Measurements from ENCODE around the gene ASGR2.

ASGR2 gene

DNA sequence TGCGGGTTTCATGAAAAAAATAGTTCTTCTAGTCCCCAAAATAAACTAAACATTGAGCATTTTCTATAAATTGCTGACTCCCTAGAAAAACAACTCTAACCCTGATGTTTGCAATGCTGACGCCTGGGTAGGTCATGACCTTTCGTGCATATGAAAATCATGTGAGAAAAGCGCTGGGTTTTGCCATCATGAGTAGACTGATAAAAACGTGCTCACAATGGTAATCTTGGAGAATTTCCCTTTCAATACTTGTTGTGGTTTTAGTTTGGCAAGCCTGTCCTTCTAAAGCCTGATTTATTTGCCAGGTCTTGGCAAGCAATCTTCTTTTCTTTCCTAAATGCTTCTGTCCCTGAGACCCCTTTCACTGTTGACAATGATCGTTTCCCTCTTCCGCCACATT, 30.5 kb downstream of the ASGR2 start:
- TF ChIP-seq, protein P1, sequence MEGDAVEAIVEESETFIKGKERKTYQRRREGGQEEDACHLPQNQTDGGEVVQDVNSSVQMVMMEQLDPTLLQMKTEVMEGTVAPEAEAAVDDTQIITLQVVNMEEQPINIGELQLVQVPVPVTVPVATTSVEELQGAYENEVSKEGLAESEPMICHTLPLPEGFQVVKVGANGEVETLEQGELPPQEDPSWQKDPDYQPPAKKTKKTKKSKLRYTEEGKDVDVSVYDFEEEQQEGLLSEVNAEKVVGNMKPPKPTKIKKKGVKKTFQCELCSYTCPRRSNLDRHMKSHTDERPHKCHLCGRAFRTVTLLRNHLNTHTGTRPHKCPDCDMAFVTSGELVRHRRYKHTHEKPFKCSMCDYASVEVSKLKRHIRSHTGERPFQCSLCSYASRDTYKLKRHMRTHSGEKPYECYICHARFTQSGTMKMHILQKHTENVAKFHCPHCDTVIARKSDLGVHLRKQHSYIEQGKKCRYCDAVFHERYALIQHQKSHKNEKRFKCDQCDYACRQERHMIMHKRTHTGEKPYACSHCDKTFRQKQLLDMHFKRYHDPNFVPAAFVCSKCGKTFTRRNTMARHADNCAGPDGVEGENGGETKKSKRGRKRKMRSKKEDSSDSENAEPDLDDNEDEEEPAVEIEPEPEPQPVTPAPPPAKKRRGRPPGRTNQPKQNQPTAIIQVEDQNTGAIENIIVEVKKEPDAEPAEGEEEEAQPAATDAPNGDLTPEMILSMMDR (IDR thresholded peaks at IDR 0.05; ENCODE audit: control extremely low read depth, extremely low read depth, low read depth, missing control alignments) = no peak
- CTCF ChIA-PET = no interaction called here
- POLR2A ChIA-PET = no interaction called here
- DNase-seq (ENCODE audit: extremely low spot score) = no peak

DNA sequence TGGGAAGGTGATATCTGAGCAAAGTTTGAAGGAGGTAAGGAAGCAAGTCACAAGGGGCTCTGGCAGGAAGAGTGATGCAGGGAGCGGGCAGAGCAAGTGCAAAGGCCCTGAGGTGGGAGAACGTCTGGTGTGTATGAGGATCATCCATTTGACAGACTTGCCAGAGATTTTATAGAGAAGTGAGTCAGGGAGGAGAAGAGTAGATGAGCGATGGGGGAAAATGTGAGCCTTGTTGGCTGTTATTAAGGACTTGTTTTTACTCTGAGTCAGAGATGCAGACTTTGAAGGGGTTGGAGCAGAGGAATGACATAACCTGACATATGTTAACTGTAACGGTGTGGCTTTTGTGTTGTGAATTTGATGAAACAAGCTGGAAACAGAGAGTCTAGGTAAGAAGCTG, 31.0 kb downstream of the ASGR2 start:
- POLR2A ChIA-PET = no interaction called here
- CTCF ChIA-PET = no interaction called here
- TF ChIP-seq, protein P1 (IDR thresholded peaks at IDR 0.05; ENCODE audit: control extremely low read depth, extremely low read depth, low read depth, missing control alignments) = no peak
- DNase-seq (ENCODE audit: extremely low spot score) = no peak

DNA sequence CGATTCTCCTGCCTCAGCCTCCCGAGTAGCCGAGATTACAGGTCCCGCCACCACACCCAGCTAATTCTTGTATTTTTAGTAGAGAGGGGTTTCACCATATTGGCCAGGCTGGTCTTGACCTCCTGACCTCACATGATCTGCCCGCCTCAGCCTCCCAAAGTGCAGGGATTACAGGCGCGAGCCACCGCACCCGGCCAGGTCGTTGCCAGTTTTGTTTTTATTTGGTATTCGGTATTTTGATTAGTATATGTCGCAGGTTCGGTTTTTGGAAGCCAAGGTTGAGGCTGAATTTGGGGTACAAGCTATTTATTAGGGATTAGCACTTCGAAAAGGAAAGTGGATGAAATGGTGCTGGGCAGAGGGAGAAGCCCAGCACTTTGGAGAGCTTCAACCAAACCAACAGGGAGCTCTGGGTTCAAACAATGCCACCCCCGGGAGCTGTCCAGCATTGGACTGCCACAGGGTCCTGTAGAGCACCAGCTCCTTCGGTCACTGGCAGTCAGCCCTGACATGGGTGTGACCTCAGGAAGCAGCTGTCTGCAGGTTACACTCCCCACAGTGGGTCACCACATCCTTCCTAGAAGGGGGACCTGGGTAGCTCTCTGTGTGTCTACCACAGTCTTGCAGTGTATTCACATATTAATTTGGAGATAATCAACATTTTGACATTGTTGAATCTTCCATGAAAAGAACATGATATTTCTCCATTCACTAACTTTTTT, 33.1 kb downstream of the ASGR2 start:
- no peak for DNase-seq (ENCODE audit: extremely low spot score)
- ChIA-PET CTCF (interaction anchor here (0.6 to 1.4 kb wide), 2 partner anchors 29 to 30 kb away, joined by 3 read pairs; no protein-coding TSS in a partner anchor), POLR2A (no interaction called here)

DNA sequence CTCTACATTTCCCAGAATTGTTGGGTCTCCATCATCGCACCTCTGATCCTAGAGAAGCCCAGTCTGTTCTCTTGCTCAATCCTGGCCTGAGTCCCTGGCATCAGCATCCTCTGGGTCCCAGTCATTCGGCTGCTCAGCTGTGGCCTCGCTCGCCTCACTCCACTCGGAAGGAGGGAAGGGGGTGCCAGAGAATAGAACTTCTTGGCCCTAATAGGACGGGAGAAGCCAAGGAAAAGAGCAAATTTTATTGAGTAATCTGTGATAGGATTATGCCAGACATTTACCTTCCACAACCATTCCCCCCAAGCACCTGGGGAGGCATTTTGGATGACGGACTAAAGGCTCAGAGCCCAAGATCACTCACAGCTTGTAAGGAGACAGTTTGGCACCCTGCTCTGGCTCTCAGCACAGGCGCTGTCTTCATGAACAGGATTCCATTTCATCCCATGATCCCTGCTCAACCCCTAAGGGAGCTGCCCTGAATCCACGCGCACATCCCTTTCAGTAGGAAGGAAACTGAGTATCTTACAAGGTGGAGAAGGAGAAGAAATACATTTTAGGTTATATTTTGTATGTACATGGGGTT, 34.1 kb downstream of the ASGR2 start:
- TF ChIP-seq, protein P1 (IDR thresholded peaks at IDR 0.05; ENCODE audit: control extremely low read depth, extremely low read depth, low read depth, missing control alignments) = no peak
- DNase-seq (ENCODE audit: extremely low spot score) = no peak
- CTCF ChIA-PET = interaction anchor here (0.6 to 1.4 kb wide), 2 partner anchors 28 to 29 kb away, joined by 3 read pairs; no protein-coding TSS in a partner anchor
- POLR2A ChIA-PET = no interaction called here

More for the DNA sequence above, 33.1 kb downstream of the ASGR2 start:
- TF ChIP-seq, protein P1 (IDR thresholded peaks at IDR 0.05; ENCODE audit: control extremely low read depth, extremely low read depth, low read depth, missing control alignments) = no peak

DNA sequence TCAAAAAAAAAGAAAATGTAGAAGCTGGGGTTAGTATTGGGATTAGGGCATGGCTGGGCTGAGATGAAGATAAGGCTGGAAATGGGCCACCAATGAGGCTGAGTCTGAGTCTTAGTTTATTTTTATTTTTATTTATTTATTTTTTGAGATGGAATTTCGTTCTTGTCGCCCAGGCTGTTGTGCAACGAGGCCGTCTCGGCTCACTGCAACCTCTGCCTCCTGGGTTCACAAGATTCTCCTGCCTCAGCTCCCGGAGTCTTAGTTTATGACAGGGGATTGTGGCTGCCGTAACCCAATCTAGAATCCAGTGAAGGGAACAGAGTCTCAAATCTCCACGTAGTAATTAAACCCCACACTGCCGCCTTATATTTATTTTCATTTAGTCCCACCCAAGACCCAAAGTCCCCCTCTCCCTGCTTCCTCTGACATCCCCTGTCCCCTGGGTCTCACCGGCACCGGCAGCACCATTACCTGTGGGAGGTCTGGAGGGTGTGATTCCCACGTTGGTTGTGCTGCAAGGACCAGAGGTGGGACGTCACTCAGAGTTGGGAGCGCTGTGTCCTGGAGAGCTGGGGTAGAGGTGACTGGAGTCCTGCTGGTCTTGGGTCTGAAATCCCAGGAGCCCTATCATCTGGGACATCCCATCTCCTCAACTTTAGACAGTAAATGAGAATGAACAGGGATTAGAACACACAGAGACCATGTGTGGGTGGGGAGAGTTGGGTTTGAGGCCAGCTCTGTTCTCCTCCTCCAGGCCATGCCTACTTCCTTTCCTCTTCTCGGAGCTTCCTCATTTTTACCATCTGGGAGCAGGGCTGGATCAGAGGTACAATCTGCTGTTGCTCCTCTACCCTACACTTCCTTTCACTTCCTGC, 34.8 kb downstream of the ASGR2 start, which contains the start of gene CLEC10A:
TSS of gene CLEC10A (minus strand) at position 671 of the 875 bp plus-strand sequence. CDS start 1,439 bp downstream, outside the sequence.
- POLR2A ChIA-PET = no interaction called here
- CTCF ChIA-PET = interaction anchor here (1.1 to 1.5 kb wide), 3 partner anchors 27 to 53 kb away, joined by 3 to 4 read pairs (median 3); no protein-coding TSS in a partner anchor
- TF ChIP-seq, protein P1 (IDR thresholded peaks at IDR 0.05; ENCODE audit: control extremely low read depth, extremely low read depth, low read depth, missing control alignments) = no peak
- DNase-seq (ENCODE audit: extremely low spot score) = no peak

DNA sequence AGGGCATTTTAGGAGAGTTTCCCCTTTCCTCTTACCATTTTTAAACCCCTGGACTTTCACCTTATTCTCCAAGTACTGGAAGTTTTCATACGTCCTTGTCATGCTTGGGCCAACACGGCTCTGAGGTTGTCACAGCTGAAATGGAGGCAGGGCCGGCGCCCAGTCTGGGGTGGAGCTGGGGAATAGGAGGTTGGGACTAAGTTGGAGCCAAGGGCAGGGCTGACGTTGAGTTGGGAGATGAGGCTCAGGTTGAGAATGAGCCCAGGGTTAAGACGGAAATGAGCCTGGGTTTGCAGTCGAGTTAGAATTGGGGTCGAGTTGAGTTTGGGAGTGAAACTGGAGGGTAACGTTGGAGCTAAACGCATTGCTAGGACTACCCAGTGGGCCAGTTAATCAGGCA, 35.9 kb downstream of the ASGR2 start:
- POLR2A ChIA-PET = no interaction called here
- TF ChIP-seq, protein P1 (IDR thresholded peaks at IDR 0.05; ENCODE audit: control extremely low read depth, extremely low read depth, low read depth, missing control alignments) = no peak
- no peak for DNase-seq (ENCODE audit: extremely low spot score)
- CTCF ChIA-PET = interaction anchor here (0.8 to 1.5 kb wide), 3 partner anchors 26 to 54 kb away, joined by 3 to 4 read pairs (median 3); no protein-coding TSS in a partner anchor
